Amniotic epithelial cell (primary cell): ENCODE data around the gene TTC12.
A peak's percentile ranks its signal among the peaks of the same experiment; 100 is the strongest.

ENCODE experiments used
- DNase-seq: peaks from one replicate; pipeline ENCODE4 v3.0.0-alpha.2; 2010; ENCODE audit warnings: low read depth

TTC12 gene

GRCh38 chr11:113331441-113331840, 17.1 kb downstream of the TTC12 start:
- DNase-seq, result no peak

- no peak for DNase-seq
Measured at GRCh38 chr11:113332023-113332422, 17.6 kb downstream of the TTC12 start.

GRCh38 chr11:113332638-113333329, 18.4 kb downstream of the TTC12 start:
- DNase-seq, result no peak

DNA sequence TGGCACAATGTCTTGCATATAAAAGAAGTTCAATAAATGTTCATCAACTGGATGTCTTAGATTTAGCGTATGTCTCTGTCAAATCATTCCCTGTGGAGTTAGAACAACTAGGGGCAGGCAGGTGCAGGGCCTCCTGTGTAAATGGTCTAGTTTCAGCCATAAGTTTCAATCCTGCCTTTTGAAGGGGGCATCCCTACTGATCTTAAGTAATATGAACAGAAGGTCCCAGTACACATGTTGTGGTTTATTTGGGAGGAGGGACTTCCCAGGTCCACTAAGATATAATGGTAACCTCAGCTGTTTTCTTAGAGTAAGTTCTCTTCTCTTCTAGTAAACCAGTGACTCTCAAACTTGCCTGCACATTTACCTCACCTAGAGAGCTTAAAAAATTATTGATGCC, 19.8 kb downstream of the TTC12 start:
- no peak for DNase-seq

- DNase-seq, result no peak
Measured at GRCh38 chr11:113338730-113339129, 24.3 kb downstream of the TTC12 start.

DNA sequence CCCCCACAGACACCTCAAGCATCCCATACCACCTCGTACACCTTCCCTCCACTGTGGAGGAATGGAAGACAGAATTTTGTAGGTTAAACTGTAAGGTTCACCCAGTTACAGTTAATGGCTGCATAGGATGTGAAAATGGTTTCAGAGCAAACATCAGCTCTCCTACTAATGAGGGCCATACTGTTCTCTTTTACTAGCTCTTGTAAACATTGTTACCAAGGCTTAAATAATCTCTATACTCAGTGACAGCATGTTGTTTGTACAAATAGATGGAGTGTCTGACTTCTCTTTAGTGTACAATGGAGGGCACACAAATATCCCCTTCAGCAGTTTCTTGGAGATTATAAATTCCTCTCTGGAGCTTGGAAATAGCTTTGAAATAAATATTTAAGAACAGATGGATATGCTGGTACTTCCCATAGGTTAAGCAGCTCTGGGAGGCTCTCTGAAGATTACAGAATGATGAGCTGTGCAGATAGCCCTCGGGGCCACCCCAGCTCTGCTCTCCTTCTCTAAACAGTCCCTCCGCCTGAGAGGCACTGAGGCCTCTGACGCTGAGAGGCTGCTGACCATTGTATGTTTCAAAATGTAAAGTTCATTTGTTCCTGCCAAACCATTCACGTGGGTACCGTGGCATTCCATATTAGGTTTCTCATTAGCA, 25.7 kb downstream of the TTC12 start:
- no peak for DNase-seq

GRCh38 chr11:113341388-113342165, 27.2 kb downstream of the TTC12 start:
- no peak for DNase-seq

DNA sequence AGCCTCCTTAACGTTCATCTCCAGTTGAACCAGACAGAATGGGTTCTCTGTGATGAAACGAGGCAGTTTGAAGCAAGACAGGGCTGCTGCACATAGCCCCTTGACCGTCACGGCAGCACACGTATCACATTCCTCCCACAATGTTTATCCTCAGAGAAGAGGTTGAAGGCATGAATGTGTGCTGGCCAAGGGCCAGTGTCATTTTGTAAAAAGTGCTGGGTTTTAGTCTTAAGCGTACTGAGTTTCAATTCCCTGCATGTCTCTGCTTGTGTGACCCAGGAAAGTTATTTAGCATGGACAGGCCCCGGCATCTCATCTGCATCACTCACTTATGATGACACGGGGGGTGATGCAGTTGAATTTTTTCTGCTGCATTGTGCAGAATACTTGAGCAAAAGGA, 31.6 kb downstream of the TTC12 start:
- DNase-seq, result peak; percentile 20

GRCh38 chr11:113349528-113349927, 35.1 kb downstream of the TTC12 start:
- DNase-seq, result no peak

DNA sequence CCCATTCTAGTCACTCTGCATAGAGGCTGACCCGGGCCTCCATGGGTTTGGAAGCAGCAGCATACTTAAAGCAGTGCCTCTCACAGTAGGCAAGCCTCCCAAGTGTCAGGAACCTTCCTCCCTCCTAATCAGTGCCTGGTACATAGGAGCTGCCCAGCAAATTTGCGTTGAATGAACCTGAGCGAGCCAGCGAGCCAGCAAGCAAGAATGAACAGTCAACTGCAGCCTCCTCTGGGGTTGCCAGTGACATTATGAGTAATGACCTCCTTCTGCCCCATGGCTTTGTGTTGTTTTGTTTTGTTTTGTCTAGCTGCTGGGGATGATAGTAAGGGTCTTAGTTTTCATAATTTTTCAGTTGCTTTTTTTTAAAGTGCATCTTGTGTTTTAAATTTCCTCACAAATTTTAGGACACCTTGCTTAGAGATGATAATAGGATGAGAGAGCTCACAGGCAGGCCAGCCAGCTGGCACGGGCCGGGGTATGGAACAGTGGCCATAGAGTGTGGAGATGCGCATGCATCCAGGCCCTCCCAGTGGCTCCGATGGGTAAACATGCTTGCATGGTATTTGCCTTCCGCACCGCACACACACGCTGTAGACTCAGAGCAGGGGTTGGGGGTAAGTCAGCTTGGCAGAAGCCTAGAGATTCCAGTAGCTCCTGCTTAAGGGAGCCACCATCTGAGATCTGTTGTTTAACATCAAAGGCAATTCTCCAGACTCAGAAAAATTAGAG, 36.1 kb downstream of the TTC12 start:
- DNase-seq, result no peak

- no peak for DNase-seq
Measured at GRCh38 chr11:113351068-113351450, 36.7 kb downstream of the TTC12 start.

GRCh38 chr11:113351480-113351879, 37.1 kb downstream of the TTC12 start:
- DNase-seq, result peak; percentile 63

DNA sequence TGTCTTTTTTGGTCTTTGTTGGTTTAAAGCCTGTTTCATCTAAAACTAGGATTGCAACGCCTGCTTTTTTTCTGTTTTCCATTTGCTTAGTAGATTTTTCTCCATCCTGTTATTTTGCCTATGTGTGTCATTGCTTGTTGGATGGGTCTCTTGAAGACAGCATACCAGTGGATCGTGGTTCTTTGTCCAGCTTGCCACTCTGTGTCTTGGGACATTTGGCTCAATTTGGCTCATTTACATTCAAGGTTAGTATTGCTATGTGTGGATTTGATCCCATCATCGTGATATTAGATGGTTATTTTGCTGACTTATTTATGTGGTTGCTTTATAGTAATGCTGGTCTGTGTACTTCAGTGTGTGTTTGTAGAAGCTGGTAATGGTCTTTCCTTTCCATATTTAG, 41.8 kb downstream of the TTC12 start:
- peak; percentile 17 for DNase-seq

GRCh38 chr11:113363406-113363805, 49.0 kb downstream of the TTC12 start:
- DNase-seq, result peak; percentile 13

- no peak for DNase-seq
Measured at GRCh38 chr11:113363996-113364641, 49.7 kb downstream of the TTC12 start.

DNA sequence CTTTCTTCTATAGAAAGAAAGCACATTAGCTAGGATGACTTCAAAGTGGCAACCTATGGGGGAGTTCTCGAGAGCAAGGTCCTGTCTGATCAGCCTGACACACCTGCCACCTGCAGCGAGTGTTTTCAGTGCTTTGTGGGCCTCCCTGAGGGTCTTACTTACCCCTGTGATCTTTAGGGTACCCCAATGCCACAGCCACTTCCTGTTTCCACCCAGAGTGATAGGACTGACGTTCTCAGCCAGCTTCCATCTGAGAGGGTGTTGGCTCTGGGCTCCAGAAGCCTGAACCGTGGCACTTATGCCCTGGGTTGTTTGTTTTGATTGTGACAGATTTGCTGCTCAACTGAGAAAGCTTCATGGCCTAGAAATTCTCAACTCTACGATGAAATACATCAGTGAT, 51.5 kb downstream of the TTC12 start:
- DNase-seq, result no peak

- DNase-seq, result no peak
Measured at GRCh38 chr11:113369411-113369810, 55.0 kb downstream of the TTC12 start.

DNA sequence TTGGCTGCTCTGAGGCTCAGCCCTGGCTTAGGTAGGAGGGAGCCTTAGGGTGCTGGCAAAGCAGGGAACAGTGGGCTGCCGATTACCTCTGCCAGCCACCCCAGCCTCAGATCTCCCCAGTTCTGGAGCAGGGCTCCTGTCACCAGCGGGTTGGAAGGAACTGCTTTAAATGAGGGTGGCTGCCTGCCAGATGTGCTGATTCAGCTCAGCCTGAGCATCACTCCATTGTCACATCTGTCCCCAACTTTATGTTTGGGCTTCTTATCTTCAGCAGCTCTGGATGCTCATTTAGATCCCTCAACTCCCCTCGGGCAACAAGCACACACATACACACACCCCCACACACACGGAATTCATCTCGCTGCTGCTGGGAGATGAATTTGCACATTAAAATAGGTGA, 56.3 kb downstream of the TTC12 start:
- DNase-seq, result no peak

GRCh38 chr11:113372309-113372708, 57.9 kb downstream of the TTC12 start:
- peak; percentile 47 for DNase-seq

DNA sequence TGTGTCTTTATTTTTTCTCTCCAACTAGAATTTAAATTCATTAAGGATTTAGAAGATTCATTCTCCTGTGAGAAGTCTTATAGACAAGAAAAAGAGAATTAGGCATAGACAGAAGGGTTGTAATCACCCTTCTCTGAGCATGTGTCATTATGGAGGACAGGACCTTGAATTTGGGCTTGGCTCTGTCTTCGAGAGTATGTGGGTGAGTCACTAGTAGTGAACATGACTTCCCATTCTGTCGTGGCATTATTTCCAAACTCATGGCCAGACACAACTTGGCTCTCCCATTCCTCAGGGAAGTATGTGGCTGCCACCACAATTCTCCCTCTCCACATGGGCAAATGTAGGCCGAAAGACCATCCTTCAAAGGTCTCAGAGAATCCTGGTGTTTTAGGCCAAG, 58.9 kb downstream of the TTC12 start:
- DNase-seq, result peak; percentile 45

- peak; percentile 67 for DNase-seq
Measured at GRCh38 chr11:113373981-113374560, 59.7 kb downstream of the TTC12 start.

DNA sequence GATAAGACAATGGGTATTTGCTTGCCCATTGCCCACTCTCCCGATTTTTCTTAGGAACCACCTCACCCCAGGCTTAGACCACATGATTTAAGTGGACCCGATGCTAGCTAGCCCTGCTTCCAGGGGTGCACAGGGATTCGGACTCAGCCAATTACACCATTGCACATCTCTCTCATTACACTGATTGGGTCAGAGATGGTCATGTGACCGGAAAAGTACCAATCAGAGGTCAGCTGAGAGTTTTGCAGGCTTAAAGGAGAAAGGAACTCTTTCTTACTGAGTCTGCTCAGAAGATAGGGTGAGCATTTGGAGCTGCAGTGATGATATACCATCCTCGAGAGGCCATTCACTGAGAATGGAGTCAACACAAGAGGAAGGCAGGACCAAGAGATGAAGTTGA, 61.0 kb downstream of the TTC12 start:
- DNase-seq, result no peak
